ENCODE data around the gene POU3F4.

POU3F4 gene

GRCh38 chrX:83535417-83536196 lies 27.5 kb downstream of the POU3F4 start:
- no peak for TF ChIP-seq POLR2A (IDR thresholded peaks at IDR 0.05; ENCODE audit: low read depth, low read length)
- DNase-seq (ENCODE audit: insufficient read length, low spot score) (no peak), FAIRE-seq (no peak)

Measured in H54 (cell line).